Tibial nerve (tissue), 3 donors: ENCODE results near the gene PFKFB4.

Source experiments
- POLR2A ChIP-seq, 2 donors: fragments of 450-650 bp; IDR thresholded peaks; one replicate each; pipeline ENCODE4 v1.6.1; 2017; ENCODE audit warnings: antibody characterized with exemption in 2 of 2, mild to moderate bottlenecking in 2 of 2, moderate library complexity in 2 of 2
- TF ChIP-seq, protein P1 (sequence below), 5 experiments: fragments of 200-600 bp in 3 of 5; fragments of 450-650 bp in 2 of 5; sonication (generic) in 3 of 5; IDR thresholded peaks; one replicate each; pipeline ENCODE4 v1.5.1; 2016 to 2019; ENCODE audit warnings: antibody characterized with exemption in 5 of 5, mild to moderate bottlenecking in 3 of 5, moderate library complexity in 2 of 5

GRCh38 chr3:48575366-48575765 is 18.8 kb upstream of the PFKFB4 start:
- TF ChIP-seq POLR2A (IDR thresholded peaks at IDR 0.05) = no peak
- TF ChIP-seq, protein P1, sequence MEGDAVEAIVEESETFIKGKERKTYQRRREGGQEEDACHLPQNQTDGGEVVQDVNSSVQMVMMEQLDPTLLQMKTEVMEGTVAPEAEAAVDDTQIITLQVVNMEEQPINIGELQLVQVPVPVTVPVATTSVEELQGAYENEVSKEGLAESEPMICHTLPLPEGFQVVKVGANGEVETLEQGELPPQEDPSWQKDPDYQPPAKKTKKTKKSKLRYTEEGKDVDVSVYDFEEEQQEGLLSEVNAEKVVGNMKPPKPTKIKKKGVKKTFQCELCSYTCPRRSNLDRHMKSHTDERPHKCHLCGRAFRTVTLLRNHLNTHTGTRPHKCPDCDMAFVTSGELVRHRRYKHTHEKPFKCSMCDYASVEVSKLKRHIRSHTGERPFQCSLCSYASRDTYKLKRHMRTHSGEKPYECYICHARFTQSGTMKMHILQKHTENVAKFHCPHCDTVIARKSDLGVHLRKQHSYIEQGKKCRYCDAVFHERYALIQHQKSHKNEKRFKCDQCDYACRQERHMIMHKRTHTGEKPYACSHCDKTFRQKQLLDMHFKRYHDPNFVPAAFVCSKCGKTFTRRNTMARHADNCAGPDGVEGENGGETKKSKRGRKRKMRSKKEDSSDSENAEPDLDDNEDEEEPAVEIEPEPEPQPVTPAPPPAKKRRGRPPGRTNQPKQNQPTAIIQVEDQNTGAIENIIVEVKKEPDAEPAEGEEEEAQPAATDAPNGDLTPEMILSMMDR (IDR thresholded peaks at IDR 0.05) = no peak
